OCI-LY1 (cell line): Measurements from ENCODE around the gene PLXNA3.

ENCODE experiments used
- H2AFZ ChIP-seq: fragments of 200-600 bp; sonication (generic), shearing (Covaris generic); 2 replicates; pipeline ENCODE4 v1.6.0; 2014; ENCODE audit warnings: antibody characterized with exemption, mild to moderate bottlenecking, low read length
- H3F3A ChIP-seq: fragments of 200-600 bp; sonication (generic), shearing (Covaris generic); 2 replicates; pipeline ENCODE4 v1.6.0; 2014; ENCODE audit warnings: mild to moderate bottlenecking, antibody characterized with exemption, low read length, moderate library complexity; ENCODE audit not compliant: insufficient read depth
- H3K27ac ChIP-seq: fragments of 200-600 bp; sonication (generic); 2 replicates; pipeline ENCODE4 v1.5.1; 2014; ENCODE audit warnings: low read length, mixed run types, mild to moderate bottlenecking, low read depth; ENCODE audit not compliant: poor library complexity, severe bottlenecking
- H3K27me3 ChIP-seq: fragments of 200-600 bp; sonication (generic); 2 replicates; pipeline ENCODE4 v1.6.0; 2014; ENCODE audit warnings: antibody characterized with exemption, mild to moderate bottlenecking, low read length, moderate library complexity; ENCODE audit not compliant: insufficient read depth
- H3K36me3 ChIP-seq: fragments of 200-600 bp; sonication (generic); 2 replicates; pipeline ENCODE4 v1.6.1; 2014; ENCODE audit warnings: mild to moderate bottlenecking, antibody characterized with exemption, low read length, moderate library complexity, mixed read lengths; ENCODE audit not compliant: insufficient read depth
- H3K4me1 ChIP-seq: fragments of 200-600 bp; sonication (generic); 2 replicates; pipeline ENCODE4 v1.5.1; 2014; ENCODE audit warnings: mild to moderate bottlenecking, low read length, moderate library complexity; ENCODE audit not compliant: insufficient read depth, severe bottlenecking
- H3K4me2 ChIP-seq: fragments of 200-600 bp; sonication (generic), shearing (Covaris generic); 2 replicates; pipeline ENCODE4 v1.6.1; 2014; ENCODE audit warnings: low read length
- H3K4me3 ChIP-seq: fragments of 200-600 bp; sonication (generic); 2 replicates; pipeline ENCODE4 v1.5.1; 2014; ENCODE audit warnings: low read length, low read depth, mild to moderate bottlenecking, mixed read lengths; ENCODE audit not compliant: poor library complexity, severe bottlenecking
- H3K79me2 ChIP-seq: fragments of 200-600 bp; shearing (Covaris generic); 2 replicates; pipeline ENCODE4 v1.6.1; 2016; ENCODE audit warnings: mixed run types, low read length, mixed read lengths; ENCODE audit not compliant: insufficient read depth
- H3K9ac ChIP-seq: fragments of 200-600 bp; sonication (generic), shearing (Covaris generic); 2 replicates; pipeline ENCODE4 v1.6.1; 2014; ENCODE audit warnings: mild to moderate bottlenecking, low read length, mixed read lengths
- H3K9me2 ChIP-seq: fragments of 200-600 bp; sonication (generic), shearing (Covaris generic); 2 replicates; pipeline ENCODE4 v1.6.1; 2014; ENCODE audit warnings: low read depth, mild to moderate bottlenecking, low read length, mixed read lengths
- H3K9me3 ChIP-seq: fragments of 200-600 bp; shearing (Covaris generic); 2 replicates; pipeline ENCODE4 v1.6.1; 2014; ENCODE audit warnings: low read length, mixed read lengths
- H4K20me1 ChIP-seq: fragments of 200-600 bp; sonication (generic), shearing (Covaris generic); 2 replicates; pipeline ENCODE4 v1.6.0; 2016; ENCODE audit warnings: mild to moderate bottlenecking, low read length; ENCODE audit not compliant: insufficient read depth
- EZH2 ChIP-seq: fragments of 200-600 bp; sonication (generic), shearing (Covaris generic); IDR thresholded peaks from 2 replicates; pipeline ENCODE4 v1.8.0; 2017; ENCODE audit warnings: borderline replicate concordance, mixed run types, mild to moderate bottlenecking, antibody characterized with exemption, low read length, moderate library complexity, mixed read lengths
- TF ChIP-seq, protein P1 (sequence below): fragments of 200-600 bp; sonication (generic), shearing (Covaris generic); IDR thresholded peaks from 2 replicates; pipeline ENCODE4 v1.5.1; 2017; ENCODE audit warnings: mild to moderate bottlenecking, antibody characterized with exemption, low read length, moderate library complexity, mixed read lengths

Gene PLXNA3

DNA sequence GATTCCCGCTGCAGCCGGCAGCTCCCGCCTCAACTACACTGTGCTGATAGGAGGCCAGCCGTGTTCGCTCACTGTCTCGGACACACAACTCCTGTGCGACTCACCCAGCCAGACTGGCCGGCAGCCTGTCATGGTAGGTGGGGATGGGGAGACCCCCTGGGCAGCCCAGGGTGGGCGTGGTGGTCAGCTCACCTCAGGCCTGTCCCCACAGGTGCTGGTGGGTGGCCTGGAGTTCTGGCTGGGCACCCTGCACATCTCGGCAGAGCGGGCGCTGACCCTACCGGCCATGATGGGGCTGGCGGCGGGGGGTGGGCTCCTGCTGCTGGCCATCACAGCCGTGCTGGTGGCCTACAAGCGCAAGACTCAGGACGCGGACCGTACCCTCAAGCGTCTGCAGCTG is 9.5 kb downstream of the PLXNA3 start:
- no peaks in the 10 kb centered on the region for H4K20me1 ChIP-seq
- no peak overlapping the region for H2AFZ ChIP-seq
- no peaks in the 10 kb centered on the region for H3K4me1 ChIP-seq
- no peaks in the 10 kb centered on the region for H3K79me2 ChIP-seq
- peaks cover 5% of the 10 kb centered on the region; the same call in 1 of the 2 replicates for H3K36me3 ChIP-seq
- H3F3A ChIP-seq: no peaks in the 10 kb centered on the region
- no peaks in the 10 kb centered on the region for H3K9me2 ChIP-seq
- no peak overlapping the region for H3K9ac ChIP-seq
- no peaks in the 10 kb centered on the region for H3K27me3 ChIP-seq
- no peak overlapping the region for H3K4me3 ChIP-seq
- TF ChIP-seq, protein P1, sequence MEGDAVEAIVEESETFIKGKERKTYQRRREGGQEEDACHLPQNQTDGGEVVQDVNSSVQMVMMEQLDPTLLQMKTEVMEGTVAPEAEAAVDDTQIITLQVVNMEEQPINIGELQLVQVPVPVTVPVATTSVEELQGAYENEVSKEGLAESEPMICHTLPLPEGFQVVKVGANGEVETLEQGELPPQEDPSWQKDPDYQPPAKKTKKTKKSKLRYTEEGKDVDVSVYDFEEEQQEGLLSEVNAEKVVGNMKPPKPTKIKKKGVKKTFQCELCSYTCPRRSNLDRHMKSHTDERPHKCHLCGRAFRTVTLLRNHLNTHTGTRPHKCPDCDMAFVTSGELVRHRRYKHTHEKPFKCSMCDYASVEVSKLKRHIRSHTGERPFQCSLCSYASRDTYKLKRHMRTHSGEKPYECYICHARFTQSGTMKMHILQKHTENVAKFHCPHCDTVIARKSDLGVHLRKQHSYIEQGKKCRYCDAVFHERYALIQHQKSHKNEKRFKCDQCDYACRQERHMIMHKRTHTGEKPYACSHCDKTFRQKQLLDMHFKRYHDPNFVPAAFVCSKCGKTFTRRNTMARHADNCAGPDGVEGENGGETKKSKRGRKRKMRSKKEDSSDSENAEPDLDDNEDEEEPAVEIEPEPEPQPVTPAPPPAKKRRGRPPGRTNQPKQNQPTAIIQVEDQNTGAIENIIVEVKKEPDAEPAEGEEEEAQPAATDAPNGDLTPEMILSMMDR: no peak
- no peak for TF ChIP-seq EZH2
- H3K9me3 ChIP-seq: no peaks in the 10 kb centered on the region
- H3K4me2 ChIP-seq: no peak overlapping the region
- no peak overlapping the region for H3K27ac ChIP-seq

DNA sequence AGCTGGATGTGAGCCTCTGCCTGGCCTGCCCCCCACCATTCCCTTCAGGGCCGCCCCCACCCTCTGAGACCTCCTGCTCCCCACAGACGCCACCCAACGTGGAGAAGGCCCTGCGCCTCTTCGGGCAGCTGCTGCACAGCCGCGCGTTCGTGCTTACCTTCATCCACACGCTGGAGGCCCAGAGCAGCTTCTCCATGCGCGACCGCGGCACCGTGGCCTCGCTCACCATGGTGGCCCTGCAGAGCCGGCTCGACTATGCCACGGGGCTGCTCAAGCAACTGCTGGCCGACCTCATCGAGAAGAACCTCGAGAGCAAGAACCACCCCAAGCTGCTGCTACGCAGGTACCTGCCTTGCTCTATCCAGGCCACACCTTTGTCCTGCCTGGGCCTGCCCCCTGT is 10.1 kb downstream of the PLXNA3 start:
- no peak overlapping the region for H3K27ac ChIP-seq
- H4K20me1 ChIP-seq: no peaks in the 10 kb centered on the region
- H3K9me2 ChIP-seq: no peaks in the 10 kb centered on the region
- no peaks in the 10 kb centered on the region for H3K27me3 ChIP-seq
- H3K4me2 ChIP-seq: no peak overlapping the region
- H3K9me3 ChIP-seq: no peaks in the 10 kb centered on the region
- peaks cover 5% of the 10 kb centered on the region; the same call in 1 of the 2 replicates for H3K36me3 ChIP-seq
- no peak overlapping the region for H2AFZ ChIP-seq
- H3K4me3 ChIP-seq: no peak overlapping the region
- no peaks in the 10 kb centered on the region for H3K4me1 ChIP-seq
- no peaks in the 10 kb centered on the region for H3K79me2 ChIP-seq
- no peaks in the 10 kb centered on the region for H3F3A ChIP-seq
- no peak for TF ChIP-seq EZH2
- TF ChIP-seq, protein P1: no peak
- H3K9ac ChIP-seq: no peak overlapping the region

DNA sequence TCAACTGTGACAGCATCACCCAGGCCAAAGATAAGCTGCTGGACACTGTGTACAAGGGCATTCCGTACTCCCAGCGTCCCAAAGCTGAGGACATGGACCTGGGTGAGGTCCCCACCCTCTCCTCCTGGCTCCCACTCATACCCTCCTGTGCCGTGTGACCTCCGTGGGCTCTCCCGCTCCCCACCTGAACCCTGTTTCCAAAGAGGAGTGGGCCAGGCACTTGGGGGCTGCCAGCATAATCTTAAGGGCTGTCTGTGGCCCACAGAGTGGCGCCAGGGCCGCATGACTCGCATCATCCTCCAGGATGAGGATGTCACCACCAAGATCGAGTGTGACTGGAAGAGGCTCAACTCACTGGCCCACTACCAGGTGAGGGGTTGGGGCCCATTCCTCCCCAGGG is 11.0 kb downstream of the PLXNA3 start:
- no peaks in the 10 kb centered on the region for H4K20me1 ChIP-seq
- no peaks in the 10 kb centered on the region for H3K27me3 ChIP-seq
- no peak overlapping the region for H3K27ac ChIP-seq
- H3K4me1 ChIP-seq: no peaks in the 10 kb centered on the region
- no peak overlapping the region for H3K9ac ChIP-seq
- no peaks in the 10 kb centered on the region for H3K9me3 ChIP-seq
- peaks cover 5% of the 10 kb centered on the region; the same call in 1 of the 2 replicates for H3K36me3 ChIP-seq
- no peak overlapping the region for H3K4me2 ChIP-seq
- no peaks in the 10 kb centered on the region for H3K79me2 ChIP-seq
- TF ChIP-seq EZH2: no peak
- TF ChIP-seq, protein P1: no peak
- H3F3A ChIP-seq: no peaks in the 10 kb centered on the region
- no peaks in the 10 kb centered on the region for H3K9me2 ChIP-seq
- H2AFZ ChIP-seq: no peak overlapping the region
- no peak overlapping the region for H3K4me3 ChIP-seq
